Testis (tissue), 3 donors: ENCODE data around the gene HDAC9. TPM values are rescaled to one million over a fixed set of nuclear protein-coding genes. Genes with fewer than 3 reads are reported as not detected.

Experiments
- DNase-seq: peaks from one replicate; pipeline ENCODE4 v3.0.0-alpha.2; 2019
- H3K27ac ChIP-seq, 2 donors: fragments of 200-600 bp; sonication (generic); one replicate each; pipeline ENCODE4 v1.5.1; 2019
- H3K27me3 ChIP-seq: fragments of 200-600 bp; sonication (generic); one replicate; pipeline ENCODE4 v1.5.1; 2019
- H3K36me3 ChIP-seq: fragments of 200-600 bp; sonication (generic); one replicate; pipeline ENCODE4 v1.5.1; 2017; ENCODE audit warnings: low read depth; ENCODE audit errors: missing control alignments
- H3K4me1 ChIP-seq: fragments of 200-600 bp; sonication (generic); one replicate; pipeline ENCODE4 v1.5.1; 2019
- H3K4me3 ChIP-seq, 2 donors: fragments of 200-600 bp; sonication (generic); one replicate each; pipeline ENCODE4 v1.5.1; 2017 to 2019
- H3K9me3 ChIP-seq: fragments of 200-600 bp; sonication (generic); one replicate; pipeline ENCODE4 v1.5.1; 2017
- POLR2A ChIP-seq: fragments of 450-650 bp; IDR thresholded peaks from one replicate; pipeline ENCODE4 v1.6.1; 2017; ENCODE audit warnings: antibody characterized with exemption, mild to moderate bottlenecking, moderate library complexity
- WGBS, 2 donors: methylation state at CpG; one replicate each; pipeline ENCODE4 v1.1.5; 2018; 5-methylcytosine and 5-hydroxymethylcytosine counted together
- intact Hi-C: fragments of 100-400 bp; cut with DNase I; formaldehyde crosslinking; loops from one replicate; pipeline ENCODE4 v1.15.1; 2023; ENCODE audit warnings: low total_unique reads
- polyA plus RNA-seq: library from polyadenylated mRNA; stranded (reverse); fragments of 350-450 nt; fragmentation: Illumina TruSeq; extraction: RNeasy Lipid Tissue Mini Kit (QIAGEN cat#74804); gene quantifications from one replicate; pipeline ENCODE4 v1.2.3, GENCODE V29; 2014; ENCODE audit warnings: low read depth, low replicate concordance; ENCODE audit not compliant: insufficient read depth
- total RNA-seq, 2 donors: library from RNA; depleted of rRNA; stranded (reverse); fragments of >200 nt; gene quantifications; one replicate each; pipeline ENCODE4 v1.2.3, GENCODE V29; 2016
- TF ChIP-seq, protein P1 (sequence below), 3 experiments: fragments of 450-650 bp in 2 of 3; fragments of 200-600 bp in 1 of 3; sonication (generic) in 1 of 3; IDR thresholded peaks; one replicate each; pipeline ENCODE4 v1.5.1; 2016 to 2019; ENCODE audit warnings: antibody characterized with exemption in 3 of 3, mild to moderate bottlenecking in 2 of 3, moderate library complexity in 1 of 3

Gene HDAC9
- total and polyA plus RNA-seq, 3 donors from 2014 or later, result 30.6 to 35.5 (median 35.4) TPM

DNA sequence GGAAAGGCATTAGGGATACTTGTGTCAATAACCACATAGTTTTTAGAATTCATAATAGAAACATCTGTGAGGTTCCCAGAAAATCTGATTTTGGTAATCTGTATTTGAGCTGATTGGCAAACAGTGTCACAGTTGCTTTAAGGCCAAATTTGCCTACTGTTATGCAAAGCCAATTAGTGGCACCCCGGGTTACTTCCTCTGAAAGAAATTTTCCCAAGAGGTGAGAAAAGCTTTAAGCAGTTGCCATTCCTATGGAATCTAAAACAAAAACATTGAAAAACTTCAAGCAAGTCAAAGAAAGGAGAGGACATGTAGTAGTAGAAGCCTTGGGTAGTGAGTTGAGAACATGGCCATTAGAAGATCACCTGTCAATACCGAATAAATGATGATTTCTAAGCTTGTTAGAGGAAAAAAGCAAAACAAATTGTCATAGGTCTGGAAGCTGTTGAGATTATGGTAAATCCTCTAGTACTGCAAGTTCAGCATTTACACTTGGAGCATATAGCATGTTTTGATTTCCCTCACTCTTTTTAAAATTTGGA, 445.1 kb downstream of the HDAC9 start:
- H3K27ac ChIP-seq, result no peak overlapping the region
- WGBS, 2 donors, result 61 to 67% methylated on average over 2 of the region's 2 CpGs
- no peaks in the 10 kb centered on the region for H3K36me3 ChIP-seq
- DNase-seq, result no peak
- no peaks in the 10 kb centered on the region for H3K27me3 ChIP-seq
- no peaks in the 10 kb centered on the region for H3K4me1 ChIP-seq
- H3K9me3 ChIP-seq, result no peaks in the 10 kb centered on the region
- no peak overlapping the region for H3K4me3 ChIP-seq
- intact Hi-C loops, result no loop called here
- TF ChIP-seq, protein P1, sequence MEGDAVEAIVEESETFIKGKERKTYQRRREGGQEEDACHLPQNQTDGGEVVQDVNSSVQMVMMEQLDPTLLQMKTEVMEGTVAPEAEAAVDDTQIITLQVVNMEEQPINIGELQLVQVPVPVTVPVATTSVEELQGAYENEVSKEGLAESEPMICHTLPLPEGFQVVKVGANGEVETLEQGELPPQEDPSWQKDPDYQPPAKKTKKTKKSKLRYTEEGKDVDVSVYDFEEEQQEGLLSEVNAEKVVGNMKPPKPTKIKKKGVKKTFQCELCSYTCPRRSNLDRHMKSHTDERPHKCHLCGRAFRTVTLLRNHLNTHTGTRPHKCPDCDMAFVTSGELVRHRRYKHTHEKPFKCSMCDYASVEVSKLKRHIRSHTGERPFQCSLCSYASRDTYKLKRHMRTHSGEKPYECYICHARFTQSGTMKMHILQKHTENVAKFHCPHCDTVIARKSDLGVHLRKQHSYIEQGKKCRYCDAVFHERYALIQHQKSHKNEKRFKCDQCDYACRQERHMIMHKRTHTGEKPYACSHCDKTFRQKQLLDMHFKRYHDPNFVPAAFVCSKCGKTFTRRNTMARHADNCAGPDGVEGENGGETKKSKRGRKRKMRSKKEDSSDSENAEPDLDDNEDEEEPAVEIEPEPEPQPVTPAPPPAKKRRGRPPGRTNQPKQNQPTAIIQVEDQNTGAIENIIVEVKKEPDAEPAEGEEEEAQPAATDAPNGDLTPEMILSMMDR (IDR thresholded peaks at IDR 0.05), result no peak

DNA sequence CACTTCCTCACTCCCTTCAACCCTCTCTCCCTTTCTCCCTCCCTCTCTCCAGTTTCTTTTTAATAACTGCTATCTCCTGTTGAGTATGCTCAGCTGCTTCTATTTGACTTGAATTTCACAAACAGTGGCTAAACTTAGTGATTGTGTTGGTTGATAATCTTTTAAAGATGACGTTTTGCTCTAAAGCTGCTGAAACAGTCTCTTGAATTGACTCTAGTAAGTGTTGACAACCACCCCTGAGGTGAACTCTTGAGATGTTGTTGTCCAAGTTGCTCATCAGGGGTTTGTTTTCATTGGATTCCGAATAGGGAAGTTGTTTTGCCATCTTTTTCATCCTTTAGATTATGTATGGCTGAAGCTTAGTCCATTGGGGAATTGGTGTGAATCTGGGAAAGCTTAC, 445.7 kb downstream of the HDAC9 start:
- TF ChIP-seq POLR2A, result no peak
- TF ChIP-seq, protein P1 (IDR thresholded peaks at IDR 0.05), result no peak
- H3K27me3 ChIP-seq, result no peaks in the 10 kb centered on the region
- intact Hi-C loops, result no loop called here
- no peak overlapping the region for H3K4me3 ChIP-seq
- no peaks in the 10 kb centered on the region for H3K9me3 ChIP-seq
- H3K4me1 ChIP-seq, result no peaks in the 10 kb centered on the region
- H3K36me3 ChIP-seq, result no peaks in the 10 kb centered on the region
- no peak overlapping the region for H3K27ac ChIP-seq
- DNase-seq, result no peak
- 58 to 59% methylated on average over 2 of the region's 2 CpGs for WGBS, 2 donors

DNA sequence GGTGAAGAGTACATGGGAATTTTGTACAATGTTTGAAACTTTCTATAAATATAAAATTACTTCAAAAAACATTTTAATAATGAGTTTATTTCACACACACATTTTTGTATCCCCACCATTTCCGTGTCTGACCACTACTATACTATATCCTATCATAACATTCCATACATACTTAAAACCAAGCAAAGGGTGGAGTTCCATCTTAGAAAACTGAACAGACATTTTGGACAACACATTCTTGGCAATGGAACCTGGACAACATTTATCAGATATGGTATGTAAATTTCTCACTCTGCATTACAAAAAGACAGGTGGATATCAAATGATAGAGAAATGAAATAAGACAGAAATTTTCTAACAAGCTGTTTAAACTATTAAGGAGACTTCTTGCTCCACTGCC, 453.0 kb downstream of the HDAC9 start:
- H3K4me1 ChIP-seq, result no peaks in the 10 kb centered on the region
- intact Hi-C loops, result no loop called here

DNA sequence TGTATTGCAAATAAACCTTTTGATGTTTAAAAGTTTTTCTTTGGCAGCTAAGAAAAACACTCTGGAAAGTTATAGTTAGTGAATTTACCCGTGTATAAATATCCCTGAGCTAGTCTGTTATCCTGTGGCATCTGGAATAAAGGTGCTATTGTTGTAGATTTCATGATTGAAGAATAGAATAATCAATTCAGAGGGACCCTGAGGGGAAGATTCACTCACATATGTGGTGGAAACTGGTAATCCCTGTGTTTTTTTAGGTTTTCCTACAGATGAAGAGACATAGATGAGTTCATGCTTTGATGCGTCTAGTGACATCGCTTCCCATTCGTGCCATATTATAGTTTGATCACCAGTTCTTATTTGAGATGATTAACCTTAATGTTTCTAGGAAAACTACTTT, 457.3 kb downstream of the HDAC9 start:
- Histone ChIP-seq H3K9me3 (no peaks in the 10 kb centered on the region), H3K27ac (no peak overlapping the region), H3K36me3 (no peaks in the 10 kb centered on the region), H3K4me3 (no peak overlapping the region), H3K27me3 (no peaks in the 10 kb centered on the region), H3K4me1 (no peaks in the 10 kb centered on the region)
- 83 to 86% methylated on average over 4 of the region's 4 CpGs for WGBS, 2 donors
- no peak for TF ChIP-seq POLR2A
- TF ChIP-seq, protein P1 (IDR thresholded peaks at IDR 0.05), result no peak
- no peak for DNase-seq
- intact Hi-C loops, result no loop called here

More for the DNA sequence above, 453.0 kb downstream of the HDAC9 start:
- no peaks in the 10 kb centered on the region for H3K9me3 ChIP-seq
- no peak overlapping the region for H3K4me3 ChIP-seq
- H3K27ac ChIP-seq, result no peak overlapping the region
- H3K36me3 ChIP-seq, result no peaks in the 10 kb centered on the region
- no peak for DNase-seq
- H3K27me3 ChIP-seq, result no peaks in the 10 kb centered on the region
- 55 to 70% methylated on average over 1 of the region's 1 CpG for WGBS, 2 donors
- TF ChIP-seq, protein P1 (IDR thresholded peaks at IDR 0.05), result no peak
- no peak for TF ChIP-seq POLR2A

DNA sequence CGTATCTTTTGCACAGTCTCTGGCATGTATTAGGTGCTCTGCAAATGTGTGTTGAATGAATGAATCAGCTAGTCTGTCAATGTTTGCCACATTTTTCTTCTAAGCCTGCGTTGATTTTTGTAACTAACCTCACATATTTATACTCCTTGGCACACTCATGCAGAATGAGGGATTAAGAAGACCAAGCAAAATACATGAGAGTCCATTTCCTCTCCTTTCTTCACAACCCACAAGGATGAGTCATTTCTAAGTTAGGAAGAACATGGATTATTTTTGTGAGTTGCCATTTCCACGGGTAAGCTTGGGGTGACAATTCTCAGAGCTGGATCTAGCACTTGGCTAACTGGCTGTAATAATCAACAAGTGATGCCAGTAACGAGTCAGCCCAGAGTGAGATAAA, 463.1 kb downstream of the HDAC9 start:
- H3K27me3 ChIP-seq, result no peaks in the 10 kb centered on the region
- DNase-seq, result no peak
- TF ChIP-seq, protein P1 (IDR thresholded peaks at IDR 0.05), result no peak
- TF ChIP-seq POLR2A, result no peak
- no peak overlapping the region for H3K27ac ChIP-seq
- H3K4me1 ChIP-seq, result no peaks in the 10 kb centered on the region
- intact Hi-C loops, result no loop called here
- H3K9me3 ChIP-seq, result no peaks in the 10 kb centered on the region
- WGBS, 2 donors, result 82 to 90% methylated on average over 4 of the region's 4 CpGs
- no peaks in the 10 kb centered on the region for H3K36me3 ChIP-seq
- no peak overlapping the region for H3K4me3 ChIP-seq
